NCI-H510A (cell line): ENCODE data around the gene PANK1.

Source experiments
- DNase-seq: peaks from one replicate; lab custom pipeline; 2025; lab: John Stamatoyannopoulos, UW

PANK1 gene

DNA sequence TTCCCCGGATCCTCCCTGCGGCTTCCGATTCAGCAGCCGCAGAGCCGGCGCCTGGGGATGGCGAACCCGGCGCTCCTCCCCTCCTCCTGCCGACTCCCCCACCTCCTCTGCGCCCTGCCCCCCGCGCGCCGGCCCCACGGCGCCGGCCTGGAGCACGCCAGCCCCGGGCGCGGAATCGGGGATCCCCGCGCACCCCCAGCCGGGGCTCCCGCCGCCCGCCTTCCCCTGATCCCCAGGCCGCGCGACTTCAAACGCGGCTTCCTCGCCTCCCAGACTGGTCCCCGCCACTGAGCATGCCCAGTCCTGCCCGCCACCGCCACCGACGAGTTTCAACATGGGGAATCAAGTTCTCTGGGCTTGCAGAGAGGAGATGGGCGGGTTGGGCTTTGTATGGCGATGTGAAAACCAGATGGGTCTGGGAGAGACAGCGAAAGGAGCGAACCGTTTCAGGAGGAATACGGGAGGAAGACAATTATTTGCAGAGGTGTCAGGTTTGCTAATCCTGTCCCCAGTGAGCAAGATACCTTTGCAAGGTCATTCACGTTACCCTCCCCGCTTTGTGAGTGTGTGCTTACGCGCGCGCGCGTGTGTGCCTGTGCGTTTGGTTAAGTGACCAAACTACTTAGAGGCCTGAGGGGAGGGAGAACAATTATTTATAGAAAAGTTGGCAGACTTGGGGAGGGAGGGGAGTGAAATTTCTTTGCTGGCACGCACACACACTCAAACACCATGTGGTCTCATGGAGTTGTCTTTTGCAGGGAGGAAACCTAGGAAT, at the start of gene PANK1:
Gene PANK1, minus strand, starts transcription at position 276 of the 775 bp plus-strand sequence. CDS start 351 bp downstream, outside the sequence.
- DNase-seq: peak; percentile 67

DNA sequence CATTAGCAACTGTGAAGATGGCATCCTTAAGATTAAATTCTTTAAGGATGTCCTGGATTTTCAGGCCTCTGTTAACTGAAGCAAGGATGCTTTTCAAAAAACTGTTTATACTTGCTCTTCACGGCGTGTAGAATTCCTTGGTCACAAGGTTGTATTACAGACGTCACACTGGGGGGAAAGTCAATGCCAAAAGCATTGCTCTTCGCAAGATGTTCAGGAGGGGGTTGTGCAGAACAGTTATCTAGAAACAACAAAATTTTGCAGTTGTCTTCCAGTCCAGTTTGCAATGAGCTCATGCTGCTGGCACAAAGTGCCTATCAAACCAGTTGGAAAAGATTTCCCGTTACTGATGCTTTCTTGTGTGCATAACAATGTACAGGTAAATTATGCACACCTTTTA, 48.1 kb upstream of the PANK1 start:
- DNase-seq: no peak

DNA sequence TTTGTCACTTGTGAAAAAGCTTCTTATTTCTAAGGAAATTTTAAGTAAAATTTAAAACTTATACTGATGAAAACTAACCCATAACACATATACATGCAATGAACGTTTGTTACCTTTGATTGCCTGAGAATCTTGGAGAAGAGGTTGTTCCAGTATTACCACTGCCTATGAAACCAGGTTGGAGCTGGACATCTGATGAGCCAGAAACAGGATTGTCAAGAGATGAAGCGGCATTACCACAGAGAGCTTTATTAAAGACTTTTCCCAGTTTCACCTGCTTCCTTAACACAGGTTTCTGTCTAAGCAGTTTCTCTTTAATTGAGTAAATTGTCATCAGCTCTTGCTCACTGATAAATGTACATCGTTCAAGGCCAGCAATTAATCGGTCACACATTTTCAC, 47.4 kb upstream of the PANK1 start:
- DNase-seq: no peak

DNA sequence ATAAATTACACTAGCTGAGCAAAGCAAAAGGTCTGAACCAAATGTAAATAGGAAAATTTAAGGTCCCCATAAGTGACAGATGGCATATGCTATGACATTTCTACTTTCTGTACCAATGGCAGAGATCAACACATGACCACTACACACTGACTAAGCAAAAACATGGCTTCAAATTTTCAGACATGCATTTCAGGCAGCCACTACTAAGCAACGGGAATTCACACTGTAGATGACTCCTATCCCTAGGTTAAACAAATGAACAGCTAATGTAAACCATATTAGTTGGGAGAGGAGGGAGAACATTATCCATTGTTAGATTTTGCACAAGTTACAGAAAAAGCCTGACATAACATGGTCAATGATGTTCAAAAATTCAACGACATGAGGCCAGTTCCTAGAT, 45.0 kb upstream of the PANK1 start:
- DNase-seq: no peak

- no peak for DNase-seq
These were observed 40.9 kb upstream of the PANK1 start for GRCh38 chr10:89685936-89686335.

- DNase-seq: no peak
These were observed 39.6 kb upstream of the PANK1 start for GRCh38 chr10:89684604-89685003.

- DNase-seq: peak; percentile 55
These were observed 38.8 kb upstream of the PANK1 start for GRCh38 chr10:89683883-89684282.

- no peak for DNase-seq
These were observed 34.9 kb upstream of the PANK1 start for GRCh38 chr10:89679986-89680385.

GRCh38 chr10:89677341-89677740, 32.3 kb upstream of the PANK1 start:
- DNase-seq: no peak

DNA sequence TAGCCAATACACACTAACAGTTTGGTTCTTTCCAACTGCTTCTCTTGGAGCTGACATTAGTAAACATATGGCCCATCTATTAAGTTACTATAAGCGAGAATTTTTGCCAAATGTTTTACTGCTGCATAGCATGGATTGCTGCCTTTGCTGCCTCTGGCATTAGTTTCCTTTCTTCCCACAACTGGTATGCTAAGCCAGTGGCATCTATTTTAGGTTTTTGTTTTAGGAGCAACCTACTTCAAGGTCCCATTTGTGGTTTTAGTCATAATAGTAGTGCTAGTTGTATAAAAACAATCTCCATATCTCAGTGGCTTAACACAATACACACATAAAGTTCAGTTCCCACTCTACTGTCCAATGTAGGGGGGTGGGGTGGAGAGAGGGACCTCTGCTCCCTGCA, 25.9 kb upstream of the PANK1 start:
- DNase-seq: no peak

GRCh38 chr10:89669985-89670384, 24.9 kb upstream of the PANK1 start:
- no peak for DNase-seq

DNA sequence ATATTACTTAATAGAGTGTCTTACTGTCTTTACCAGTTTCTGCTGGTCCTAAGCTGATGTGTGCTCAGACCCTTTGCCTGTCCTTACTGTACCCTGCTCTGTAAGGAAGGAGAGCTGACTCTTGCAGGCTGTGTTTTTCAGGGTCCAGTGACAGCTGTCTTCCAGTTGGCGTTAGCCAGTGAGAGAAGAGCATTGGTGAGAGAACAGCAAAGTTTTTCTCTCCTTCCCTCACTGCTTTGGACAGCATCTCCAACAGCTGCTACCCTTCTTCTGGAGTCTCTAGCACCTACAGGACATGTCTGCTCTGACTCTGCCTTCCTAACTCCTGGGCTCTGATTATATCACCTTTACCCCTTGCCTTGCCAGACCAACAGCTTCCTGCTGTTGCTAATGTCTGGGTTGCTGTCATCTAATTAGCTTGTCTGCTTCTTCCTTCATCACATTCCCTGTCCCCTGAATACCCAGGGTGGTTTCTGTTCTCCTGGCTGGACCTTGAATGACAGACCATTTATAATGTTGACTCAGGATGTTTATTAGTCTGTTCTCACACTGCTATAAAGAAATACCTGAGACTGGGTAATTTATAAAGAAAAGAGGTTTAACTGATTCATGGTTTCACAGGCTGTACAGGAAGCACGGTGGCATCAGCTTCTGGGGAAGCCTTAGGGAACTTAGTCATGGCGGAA, 23.5 kb upstream of the PANK1 start:
- no peak for DNase-seq

DNA sequence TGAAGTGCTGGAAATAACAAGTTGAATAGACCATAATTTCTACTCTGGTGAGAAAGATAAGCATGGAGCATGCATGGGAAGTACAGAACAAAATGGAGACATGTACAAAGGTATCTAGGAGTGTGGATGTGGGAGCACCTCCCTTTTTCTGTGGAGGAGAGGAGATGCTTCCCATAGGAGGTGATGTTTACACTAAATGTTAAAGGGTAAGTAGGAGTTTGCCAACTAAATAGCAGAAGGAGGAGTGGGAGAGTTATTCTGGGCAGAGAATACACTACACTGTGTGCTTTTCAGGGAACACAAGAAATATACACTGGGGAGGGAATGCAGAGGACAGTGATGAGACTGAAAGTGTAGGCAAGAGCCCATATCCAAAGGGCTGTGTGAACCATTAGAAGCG, 21.1 kb upstream of the PANK1 start:
- DNase-seq: no peak

DNA sequence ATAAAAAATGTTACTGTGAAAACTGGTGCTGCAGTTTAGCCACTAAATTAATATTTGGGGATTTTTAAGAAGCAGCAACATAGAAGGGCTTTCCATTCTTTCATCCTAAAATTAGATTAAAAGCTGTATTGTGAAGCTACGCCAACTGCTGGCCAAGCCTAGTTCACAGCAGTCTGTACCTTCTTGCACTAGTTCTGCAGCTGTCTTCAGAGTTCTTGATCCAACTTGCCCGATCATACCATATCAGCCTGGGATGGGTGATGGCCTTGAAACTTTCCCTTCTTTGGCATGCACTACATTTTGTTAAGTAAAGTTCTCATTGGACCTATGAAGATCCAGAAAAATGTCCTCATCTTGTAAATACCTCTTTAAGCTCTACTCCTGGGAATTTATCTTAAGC, 20.3 kb upstream of the PANK1 start:
- DNase-seq: no peak

- no peak for DNase-seq
These were observed 19.2 kb upstream of the PANK1 start for GRCh38 chr10:89664203-89664602.

GRCh38 chr10:89663144-89663543, 18.1 kb upstream of the PANK1 start:
- DNase-seq: no peak

DNA sequence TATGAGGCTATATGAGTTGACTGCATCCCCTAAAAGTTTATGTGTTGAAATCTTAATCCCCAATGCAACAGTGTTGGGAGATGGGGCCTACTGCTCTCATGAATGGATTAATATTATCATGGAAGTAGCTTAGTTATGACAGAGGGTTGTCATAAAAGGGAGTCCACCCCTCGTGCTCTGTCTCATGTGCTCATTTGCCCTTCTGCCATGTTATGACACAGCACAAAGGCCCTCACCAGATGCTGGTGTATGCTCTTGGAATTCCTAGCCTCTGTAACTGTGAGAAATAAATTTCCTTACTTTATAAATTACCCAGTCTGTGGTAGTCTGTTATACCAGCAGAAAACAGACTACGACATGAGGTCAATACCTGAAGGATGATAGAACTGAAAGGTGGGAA, 17.6 kb upstream of the PANK1 start:
- DNase-seq: no peak

DNA sequence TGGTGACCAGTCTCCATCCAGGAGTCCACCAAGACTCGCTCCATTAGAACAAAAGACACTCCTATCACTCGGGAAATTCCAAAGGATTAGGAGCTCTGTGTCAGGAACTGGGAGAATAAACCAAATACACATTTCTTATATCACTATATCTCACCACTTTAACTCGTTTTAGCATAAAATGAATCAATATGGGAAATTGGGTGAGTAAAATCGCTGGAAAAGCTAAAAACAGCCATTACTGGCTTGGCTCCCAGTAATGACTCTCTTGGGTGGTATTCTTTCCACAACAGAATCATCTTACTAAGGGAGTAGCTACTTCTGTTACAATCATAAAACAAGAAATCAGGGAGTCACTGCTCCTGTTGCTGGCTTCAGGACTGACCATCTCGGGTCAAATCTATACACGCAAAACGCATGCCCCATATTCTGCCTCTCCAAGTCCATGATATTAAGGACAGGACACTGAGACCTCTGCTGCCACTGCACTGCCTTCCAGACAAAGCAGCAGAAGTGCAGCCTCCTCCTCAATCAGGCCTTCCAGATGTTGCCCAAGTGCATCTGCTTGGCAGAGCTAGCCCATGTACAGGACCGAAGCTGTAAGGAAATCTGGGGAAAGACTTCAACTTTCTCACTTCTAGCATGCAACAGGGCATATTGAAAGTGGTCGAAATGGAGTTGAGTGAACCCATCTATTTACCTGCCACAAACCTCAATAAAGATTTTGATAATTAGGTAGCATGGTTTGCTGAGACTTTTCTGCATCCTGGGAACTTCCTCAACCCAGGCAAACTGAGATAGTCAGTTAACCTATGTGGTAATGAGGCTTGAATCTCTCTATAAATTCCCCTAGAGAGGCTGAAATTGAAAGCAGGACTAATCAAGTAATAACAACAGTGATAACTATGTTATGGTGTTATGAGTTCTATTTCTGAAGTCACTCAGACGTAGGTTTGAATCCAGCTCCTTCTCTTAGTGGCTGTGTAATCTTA, 14.4 kb upstream of the PANK1 start:
- DNase-seq: no peak

DNA sequence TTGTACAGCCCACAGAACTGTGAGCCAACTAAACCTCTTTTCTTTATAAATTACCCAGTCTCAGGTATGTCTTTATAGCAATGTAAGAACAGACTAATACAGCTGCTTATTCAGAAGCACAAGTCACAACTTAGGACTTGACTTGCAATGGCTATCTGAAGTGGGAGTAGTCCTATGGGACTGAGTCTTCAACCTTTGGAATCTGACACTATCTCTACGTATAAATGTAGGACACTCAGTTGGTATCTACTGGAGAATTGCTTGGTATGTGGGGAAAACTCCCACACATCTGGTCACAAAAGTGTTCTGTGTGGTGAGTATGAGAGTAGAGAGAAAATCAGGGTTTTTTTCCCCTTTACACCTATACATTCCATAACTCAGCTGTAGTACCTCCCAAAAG, 12.3 kb upstream of the PANK1 start:
- DNase-seq: no peak

DNA sequence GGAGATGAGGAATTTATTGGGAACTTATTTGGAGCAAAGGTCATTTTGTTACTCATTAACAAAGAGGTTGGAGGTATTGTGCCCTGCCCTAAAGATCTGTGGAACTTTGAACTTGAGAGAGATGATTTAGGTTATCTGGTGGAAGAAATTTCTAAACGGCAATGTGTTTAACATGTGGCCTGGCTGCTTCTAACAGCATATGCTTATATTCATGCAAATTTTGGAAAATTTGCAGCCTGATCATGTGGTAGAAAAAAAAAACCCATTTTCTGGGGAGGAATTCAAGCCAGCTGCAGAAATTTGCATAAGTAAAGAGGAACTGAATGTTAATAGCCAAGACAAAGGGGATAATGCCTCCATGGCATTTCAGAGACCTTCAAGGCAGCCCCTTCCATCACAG, 10.7 kb upstream of the PANK1 start:
- DNase-seq: no peak

DNA sequence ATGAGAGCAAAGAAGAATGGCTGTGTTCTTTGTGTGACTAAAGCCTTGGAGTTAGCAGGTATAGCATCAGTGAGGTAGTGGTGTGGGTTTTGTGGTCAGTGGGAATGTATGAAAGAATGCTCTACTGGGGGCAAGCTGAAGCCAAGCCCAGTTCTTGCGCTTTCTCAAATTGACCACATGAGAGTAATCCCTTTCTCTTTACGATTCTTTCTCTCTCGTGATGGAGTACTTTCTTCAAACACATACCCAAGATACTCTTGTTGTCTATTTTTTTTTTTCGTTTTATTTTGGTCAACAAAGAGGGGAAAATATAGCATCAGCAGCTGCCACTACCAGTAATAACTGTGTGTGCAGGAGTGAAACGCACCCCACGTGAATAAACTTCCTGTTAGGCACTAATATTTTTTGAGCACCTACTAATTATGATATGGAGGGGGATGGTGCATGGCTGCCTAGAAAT, 8.4 kb upstream of the PANK1 start:
- no peak for DNase-seq

- DNase-seq: no peak
These were observed 7.8 kb upstream of the PANK1 start for GRCh38 chr10:89652806-89653370.
